Bone marrow (tissue), 2 donors: Measurements from ENCODE around the gene PODXL.

Experiments
- DNase-seq, 2 donors: peaks; one replicate each; lab custom pipeline; 2025; lab: John Stamatoyannopoulos, UW

The PODXL gene

DNA sequence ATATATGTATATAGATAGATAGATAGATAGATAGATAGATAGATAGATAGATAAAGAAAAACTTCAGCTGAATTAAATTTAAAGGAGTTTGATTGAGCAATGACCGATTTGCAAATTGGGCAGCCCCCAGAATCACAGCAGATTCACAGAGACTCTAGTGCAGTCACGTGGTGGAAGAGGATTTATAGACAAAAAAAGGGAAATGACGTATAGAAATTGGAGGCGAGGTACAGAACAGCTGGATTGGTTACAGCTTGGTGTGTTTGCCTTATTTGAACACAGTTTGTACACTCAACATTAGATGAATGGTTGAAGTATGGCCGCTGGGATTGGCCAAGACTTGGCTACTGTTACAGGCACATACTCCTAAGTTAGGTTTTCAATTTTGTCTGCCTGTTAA is 8.2 kb upstream of the PODXL start:
- no peak for DNase-seq

DNA sequence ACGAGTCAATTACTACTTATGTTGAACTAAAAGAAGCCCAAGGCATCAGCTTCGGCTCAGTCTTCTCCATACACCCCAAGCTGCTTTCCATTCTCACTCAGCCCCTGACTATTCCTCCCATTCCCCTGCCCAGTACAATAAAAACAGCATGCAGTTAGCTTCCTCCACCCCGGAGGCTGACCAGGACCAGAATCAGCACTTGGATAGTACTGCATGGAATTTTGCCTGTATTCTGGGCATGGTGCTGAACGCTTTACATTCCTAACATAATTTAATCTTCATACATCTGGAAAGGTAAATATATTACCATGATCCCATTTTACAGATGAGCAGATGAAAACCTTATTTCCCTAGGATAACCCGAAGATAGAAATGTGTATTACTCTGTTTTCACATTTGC is 7.5 kb upstream of the PODXL start:
- DNase-seq: no peak

DNA sequence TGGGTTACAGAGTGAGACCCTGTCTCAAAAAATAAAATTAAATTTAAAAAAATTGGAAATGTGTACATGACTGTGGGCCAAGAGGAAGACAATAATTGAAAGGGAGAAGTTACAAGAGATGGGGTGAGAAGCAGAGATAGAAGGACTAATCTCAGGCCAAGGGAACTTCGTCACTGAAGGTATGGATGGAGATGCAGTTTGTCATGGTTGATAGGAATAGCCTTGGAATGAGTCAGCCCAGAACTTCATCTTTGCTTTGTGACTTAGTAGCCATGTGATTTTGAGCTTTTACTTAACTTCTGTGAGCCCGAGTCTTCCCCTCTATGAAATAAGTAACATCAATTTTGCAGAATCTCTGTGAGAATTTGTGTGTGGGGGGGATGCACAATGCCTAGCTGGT is 6.5 kb upstream of the PODXL start:
- DNase-seq: no peak

DNA sequence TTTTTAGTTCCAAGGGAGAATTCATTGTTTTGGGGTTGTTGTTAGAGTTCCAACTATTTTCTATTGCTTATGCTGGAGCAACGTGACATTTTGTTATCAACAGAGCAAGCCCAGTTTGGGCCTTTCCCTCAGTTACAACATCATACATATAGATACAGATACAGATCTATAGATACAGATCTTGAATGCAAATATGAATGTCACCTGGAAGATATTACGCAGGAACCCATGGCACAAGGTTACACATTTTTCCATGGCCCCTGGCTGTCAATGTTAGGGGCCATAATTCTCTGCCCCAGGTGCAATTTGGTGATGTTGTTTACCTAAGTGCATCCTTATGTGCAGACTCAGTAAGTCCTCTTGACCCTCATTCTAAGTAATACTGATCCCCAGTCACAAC is 3.6 kb upstream of the PODXL start:
- no peak for DNase-seq

DNA sequence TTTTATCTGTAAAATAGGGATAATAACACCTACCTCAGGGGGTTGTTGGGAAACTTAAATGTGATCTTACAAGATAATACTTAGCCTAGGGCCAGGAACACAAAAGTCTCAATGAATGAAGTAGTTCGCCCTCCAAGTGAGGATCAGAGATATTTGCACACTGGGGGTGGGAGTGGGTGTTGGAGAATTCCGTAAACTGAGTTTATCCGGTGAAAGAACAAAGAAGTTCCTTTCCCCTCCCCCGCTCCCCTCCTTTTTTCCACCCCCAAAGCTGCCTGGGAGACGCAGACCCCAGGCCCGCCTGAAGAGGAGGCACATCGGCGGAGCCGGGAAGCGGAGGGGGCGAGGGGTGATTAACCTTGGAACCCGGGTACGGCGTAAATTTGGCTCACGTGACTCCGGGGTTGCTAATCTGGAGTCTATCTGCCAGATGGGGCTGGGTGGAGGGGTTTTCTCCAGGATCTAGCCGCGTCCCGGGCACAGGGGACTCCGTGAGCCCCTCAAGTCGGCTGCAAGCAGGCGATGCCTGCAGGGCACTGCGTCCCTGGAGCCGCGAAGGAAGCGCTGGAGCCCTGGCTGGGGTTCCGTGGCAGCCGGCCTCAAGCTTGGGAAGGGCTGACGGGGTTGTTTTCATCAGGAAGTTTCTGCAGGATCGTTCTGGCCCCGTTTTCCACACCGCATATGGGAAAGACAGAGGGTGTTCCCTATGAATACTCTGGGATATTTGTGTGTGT is 1.4 kb upstream of the PODXL start:
- no peak for DNase-seq

DNA sequence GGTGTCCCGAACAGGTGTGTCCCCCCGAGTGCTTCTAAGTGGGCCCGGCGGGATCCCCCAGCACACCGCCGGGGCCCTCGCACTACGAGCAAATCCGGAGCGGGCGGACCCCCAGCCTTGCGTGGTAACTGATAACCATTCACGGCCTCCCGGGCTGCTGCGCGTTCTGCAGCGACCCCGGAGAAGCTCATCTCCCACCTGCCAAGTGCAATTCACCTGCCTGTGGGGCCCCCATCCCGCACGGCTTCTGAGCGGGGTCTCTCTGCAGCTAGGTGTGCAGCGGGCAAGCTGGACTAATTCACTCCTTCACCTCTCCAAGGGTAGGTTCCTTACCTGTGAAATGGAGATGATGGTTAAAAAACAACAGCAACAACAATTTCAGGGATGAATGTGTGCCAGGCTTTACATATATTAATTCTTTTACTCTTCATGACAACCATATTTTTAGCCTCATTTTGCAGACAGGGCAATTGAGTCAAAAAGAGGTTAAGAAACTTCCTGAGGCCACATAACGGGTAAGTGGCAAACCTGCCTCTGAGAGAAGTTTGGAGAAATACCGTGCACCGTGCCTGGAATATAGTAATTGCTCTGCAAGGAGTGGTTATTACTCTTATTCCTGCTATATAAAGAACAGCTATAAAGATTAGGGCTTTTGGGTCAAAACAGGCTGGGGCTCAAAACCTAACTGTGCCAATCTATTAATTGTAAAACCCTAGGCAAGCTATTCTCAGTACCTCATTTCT is 652 bp upstream of the PODXL start:
- DNase-seq: no peak

DNA sequence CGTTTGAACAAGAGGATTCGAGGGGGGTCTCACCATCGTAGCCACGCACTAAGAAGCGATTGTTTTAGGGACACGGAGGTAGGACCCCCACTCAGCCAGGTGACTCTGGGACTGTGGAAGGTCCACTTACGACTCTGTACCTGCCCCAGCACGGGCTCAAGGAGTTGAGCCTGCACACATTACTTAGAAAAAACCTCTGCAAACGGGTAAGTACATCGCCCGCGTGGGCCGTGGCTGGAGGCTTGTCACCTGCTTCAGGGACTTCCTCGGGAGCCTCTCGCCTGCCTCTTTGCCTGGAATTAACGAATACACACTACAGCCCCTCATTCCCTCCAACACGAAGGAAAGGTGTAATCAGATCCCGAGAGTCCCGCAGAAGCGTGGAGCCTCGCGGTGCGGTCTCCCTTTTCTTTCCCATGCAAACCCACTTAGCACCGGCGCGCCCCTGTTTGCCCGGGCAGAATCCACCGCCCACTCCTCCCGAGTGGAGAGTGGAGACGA is 826 bp downstream of the PODXL start:
- DNase-seq: no peak

DNA sequence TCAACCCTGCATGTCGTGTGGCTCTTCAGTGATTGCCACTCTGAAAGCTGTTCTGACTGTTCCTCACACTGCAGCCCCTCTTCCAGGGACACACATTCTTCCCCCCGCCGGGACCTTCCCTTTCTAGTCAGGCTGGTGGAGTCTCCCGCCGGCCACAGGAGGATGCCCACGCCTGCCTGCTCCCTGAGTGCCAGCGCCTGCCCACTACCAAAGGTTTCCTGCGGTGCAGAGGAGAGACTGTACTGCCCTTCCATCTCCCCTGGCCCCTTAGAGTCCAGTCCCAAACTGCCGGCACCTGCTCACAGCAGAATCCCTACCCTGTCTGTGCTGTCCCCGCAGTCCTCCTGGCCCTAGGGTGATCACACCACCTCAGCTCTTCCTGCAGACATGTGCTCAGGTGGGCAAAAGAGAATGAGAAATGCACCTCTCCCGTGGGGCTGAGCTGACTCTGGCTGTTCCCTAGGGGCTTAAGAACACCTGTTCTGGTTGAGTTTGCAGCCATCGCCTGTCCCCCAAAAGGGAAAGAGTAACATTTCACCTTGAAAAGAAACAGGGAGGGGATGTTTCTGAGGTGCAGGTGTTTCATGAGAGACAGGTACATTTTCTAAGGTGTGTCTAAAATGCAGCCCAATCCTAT is 1.4 kb downstream of the PODXL start:
- DNase-seq: no peak

DNA sequence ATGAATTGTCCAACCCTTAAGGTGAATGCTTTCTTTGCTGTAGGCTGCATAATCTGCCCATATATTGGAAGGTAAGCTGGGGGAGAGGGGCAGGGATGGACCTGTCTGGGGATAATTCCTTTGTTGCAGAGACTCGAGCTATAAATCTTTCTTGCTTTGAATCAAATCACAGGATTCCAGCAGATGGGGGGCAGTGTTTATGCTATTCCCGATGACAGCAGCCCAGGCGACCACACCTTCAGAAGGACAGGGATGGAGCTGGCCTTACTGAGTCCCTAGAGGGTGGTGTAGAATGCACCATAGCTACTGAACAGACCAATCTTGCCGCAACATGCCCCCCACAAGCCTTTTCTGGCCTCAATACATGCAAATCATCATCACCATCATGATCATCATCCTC is 2.5 kb downstream of the PODXL start:
- no peak for DNase-seq

DNA sequence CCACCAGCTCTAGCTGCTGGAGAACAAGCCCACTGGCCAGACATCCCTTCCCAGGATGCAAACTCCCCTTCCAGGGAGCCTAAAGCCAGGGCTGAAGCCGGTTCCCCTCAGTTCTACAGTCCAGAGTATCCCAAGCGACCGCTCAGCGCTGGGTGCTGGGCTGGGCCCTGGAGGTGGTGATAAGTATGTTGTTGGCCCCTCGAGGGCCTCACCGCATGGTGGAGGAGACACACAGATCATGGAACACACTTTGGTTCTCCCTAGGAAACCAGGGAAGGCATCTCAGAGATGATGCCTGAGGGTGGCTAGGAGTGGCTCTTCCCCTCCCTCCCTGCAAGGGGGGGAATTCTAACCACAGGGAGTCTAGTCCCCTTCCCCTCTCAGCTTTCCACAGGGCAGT is 4.4 kb downstream of the PODXL start:
- DNase-seq: no peak

DNA sequence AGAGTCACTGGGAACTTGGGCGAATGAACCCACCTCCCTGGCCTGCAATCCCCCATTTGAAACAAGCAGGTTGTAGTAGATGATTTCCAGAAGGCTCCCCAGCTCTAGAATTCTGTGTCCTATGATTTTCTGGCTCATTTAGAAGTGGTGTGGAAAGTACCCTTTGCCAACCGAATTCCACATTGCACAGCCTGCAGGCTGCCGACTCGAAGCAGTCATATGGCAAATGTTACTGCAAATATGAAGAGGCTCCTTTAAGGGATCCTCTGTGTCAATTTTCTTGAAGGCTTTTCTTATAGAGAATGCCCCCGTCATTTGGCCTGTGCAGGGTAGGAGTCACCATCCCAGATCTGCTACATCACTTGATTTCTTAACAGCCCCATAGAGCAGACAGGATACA is 5.6 kb downstream of the PODXL start:
- DNase-seq: no peak

DNA sequence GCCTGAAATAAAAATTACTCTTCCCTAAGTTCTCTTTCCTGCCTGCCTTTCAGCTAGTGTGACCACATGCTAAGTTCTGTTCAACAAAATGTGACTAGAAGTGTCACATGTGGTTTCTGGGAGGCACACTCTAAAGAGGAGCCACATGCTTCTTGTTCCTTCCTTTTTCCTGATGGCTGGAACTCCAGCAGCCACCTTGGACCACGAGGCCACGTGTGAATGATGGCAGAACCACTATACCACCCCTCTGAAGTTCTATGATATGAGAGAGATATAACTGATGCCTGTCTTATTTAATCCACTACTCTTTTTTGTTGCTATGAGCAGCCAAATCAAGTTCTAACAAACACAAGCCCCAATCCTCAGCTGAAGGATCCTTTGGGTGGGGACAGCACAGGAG is 8.1 kb downstream of the PODXL start:
- DNase-seq: no peak

DNA sequence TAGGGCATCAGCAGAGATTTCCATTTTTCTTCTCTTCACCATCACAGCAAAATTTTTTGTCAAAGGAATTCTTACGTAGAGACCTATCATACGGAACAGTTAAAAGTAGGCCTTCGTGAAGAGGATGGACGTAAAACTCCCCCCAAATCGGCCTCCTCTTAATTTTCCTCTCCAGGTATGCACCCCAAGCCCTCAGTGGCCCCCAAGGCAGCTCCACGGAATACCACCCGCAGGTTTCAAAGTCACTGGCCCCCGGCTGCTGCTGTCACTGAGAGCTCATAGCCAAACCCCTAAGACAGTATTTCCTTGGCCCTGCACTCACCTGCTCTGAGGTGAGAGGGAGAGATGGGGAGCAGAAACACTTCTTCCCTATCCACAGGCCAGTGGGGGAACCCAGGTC is 8.8 kb downstream of the PODXL start:
- no peak for DNase-seq

DNA sequence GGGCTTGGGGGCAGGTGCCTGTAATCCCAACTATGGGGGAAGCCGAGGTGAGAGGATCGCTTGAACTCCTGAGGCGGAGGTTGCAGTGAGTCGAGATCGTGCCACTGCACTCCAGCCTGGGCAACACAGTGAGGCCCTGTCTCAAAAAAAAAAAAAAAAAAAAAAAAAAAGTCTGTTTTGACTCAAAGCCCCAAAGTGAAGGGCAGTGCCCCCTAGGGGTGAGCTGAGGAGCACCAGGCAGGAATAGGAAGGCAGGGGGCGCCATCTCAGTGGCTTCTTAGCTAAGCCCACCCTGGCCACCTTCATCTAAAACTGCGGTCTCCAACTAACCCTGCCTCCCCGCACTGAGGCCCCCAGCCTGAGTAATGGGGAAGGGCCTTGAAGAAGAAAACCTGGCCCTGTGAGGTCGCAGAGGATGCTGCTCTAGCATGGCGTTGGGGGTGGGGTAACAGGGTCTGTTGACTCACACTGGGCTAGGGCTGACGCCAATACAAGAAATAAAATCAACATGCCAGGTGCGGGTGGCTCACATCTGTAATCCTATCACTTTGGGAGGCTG is 9.8 kb downstream of the PODXL start:
- no peak for DNase-seq

DNA sequence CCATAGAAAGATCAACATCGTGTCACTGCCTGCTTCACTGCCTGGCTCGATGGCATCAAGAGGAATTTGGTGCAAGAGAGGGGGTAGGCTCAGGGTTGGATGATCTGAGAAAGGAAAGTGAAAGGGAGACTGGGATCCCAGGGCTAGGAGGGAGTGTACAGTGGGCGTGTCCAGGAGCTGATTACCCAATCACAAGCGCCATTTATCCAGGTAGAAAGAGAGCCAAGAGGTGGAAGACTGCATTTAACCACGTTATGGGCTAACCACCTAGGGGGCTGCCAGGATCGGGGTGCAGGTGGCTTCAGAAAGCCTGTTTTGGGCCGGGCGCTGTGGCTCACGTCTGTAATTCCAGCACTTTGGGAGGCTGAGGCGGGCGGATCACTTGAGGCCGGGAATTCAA is 10.3 kb downstream of the PODXL start:
- DNase-seq: no peak

DNA sequence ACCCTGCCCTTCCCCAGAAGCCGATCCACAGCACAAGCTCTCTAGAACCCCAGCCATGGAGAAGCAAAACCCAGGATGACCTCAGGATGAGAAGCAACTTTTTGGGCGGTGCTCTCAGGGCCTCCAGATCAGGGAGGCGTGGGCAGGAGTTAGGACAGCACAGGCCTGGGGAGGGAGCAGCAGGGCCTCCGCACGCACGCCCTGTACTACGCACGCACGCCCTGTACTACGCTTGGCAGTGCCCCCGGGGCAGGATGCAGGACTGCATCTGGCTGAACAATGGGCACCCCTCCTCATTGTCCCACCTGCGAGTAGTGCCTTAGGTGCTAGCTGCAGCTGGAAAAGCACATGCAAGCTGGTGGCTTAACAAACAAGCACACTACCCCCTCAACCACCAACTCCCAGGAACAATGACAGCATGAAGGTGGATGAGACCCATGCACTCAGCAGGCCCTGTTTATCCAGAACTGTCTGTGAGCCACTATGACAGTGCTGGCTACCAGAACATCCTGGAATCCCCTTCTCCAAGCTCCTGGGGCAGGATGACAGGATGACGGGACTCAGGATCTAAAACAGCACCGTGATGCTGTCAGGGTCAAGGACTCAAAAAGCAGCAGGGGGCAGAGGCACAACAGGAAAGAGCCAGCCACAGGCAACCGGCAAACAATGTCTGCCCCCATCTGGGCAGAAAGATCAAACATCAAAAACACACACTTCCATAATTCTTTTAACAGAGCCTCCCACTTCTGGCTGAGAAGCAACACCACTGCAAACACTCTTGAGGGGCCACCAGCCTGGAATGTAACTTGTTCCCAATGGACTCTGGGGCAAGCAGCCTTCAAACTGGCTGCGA is 11.8 kb downstream of the PODXL start:
- no peak for DNase-seq

DNA sequence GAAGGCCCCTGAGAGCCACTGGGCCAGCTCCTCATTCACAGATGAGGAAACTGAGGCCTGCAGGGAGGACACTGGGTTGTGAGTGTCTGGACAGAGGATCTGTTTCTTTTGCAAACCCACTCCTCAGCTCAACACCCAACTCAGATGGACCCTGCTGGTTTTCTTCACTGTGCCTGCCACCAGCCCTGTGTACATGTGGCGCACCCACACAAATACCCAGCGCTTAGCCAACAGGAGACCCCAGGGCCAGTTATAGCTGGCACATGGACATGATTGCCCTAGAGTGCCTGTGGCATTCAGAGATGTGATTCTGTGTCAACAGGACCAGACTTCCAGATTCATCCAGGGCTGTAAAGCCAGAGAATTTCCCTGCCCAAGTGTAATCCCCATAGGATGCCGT is 12.4 kb downstream of the PODXL start:
- no peak for DNase-seq

DNA sequence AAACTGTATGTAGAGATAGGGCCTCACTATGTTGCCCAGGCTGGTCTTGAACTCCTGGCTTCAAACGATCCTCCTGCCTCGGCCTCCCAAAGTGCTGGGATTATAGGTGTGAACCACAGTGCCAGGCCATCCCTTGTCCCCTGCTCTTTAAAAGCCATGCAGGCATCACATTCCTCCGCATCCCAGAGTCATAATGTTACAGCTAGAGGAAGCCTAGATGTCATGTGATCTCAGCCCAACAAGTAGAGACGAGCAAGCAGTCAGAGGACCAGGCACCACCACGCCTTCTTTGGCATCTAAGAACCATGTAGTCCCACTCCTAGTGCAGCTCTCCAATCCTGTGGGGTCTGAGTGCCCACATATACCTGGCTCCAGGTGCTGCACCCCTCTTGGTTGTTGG is 13.1 kb downstream of the PODXL start:
- no peak for DNase-seq

DNA sequence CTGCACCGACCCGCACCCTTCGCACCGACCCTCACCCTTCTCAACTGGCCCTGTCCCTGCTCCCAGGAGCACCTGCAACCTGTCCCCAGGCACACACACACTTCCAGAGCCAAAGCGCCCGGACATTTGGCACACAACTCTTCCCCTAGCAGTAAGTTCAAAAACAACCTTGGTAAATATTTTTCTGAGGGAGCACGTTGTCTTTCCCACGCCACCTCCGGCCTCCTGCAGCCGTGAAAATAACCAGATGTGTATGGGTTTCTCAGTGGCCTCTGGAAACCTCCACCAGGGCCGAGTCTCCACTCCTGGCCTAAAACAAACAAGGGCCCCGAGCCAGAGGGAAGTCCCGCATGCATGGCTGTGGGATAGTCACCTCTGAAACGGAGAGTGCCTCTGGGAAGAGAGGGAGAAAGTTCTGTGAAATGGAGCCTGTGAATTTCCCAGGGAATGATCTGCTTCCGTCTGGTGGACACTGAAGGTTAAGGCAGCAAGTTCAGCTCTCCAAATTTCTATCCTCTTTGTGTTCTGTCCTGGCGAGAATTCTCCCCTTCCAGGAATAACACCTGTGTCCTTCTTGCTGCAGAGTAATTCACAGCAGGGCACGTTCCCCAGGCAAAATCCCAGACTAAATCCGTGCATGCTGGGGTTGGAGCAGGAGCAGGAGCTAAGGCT is 15.8 kb downstream of the PODXL start:
- no peak for DNase-seq

DNA sequence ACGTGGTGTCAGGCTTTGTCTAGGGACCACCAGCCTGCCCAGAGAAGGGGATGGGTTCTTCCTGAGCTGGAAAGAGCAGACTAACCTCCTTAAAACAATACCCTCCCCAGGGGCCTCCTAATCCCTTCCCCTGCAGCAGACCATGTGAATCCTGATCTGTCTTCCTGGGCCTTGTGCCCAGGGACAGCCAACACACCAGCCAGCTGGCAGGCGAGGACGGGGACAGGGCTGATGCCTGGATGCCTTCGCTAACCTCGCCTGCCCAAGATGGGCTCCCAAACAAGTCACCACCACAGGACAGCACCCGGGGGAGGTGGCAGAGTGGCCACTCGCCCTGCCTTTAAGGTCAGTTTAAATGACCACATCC is 17.6 kb downstream of the PODXL start:
- no peak for DNase-seq

DNA sequence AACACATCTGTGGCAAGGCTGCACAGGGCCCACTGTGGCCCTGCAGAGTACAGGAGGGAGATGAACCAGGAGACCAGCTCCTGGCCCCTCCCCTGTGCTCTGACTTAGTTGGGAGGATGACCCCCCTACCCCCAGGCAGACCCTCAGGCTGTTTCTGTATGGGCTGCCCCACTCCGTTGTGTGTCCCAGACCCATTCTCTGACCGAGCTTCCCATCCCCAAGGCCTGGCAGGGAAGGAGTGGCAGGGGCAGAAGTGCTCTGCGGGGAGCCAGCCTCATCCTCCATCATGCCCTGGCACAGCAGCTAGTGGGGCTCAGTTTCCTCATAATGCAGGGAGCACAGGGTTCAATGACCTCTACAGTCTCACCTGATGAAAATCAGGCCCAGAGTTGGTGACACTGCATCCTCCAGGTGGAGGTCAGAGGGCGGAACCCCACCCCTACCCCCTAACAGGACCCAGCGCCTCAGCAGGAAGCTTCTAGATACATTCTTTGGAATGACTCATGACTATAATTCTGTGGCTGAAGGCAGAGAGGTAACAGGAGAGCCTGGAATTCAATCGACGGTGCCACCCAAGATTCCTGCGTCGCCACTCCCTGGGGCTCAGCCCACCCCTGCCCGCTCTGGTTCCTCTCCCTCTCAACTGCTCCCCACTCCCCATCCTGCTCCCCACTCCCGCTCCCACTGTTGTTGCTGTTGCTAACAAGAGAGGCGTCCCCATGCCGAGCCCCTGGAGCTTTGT is 18.2 kb downstream of the PODXL start:
- no peak for DNase-seq
